ENCODE data around the gene XRCC1. TPM values are rescaled to one million over a fixed set of nuclear protein-coding genes. Genes with fewer than 3 reads are reported as not detected.
"Not testable (repeated sequence)": the region's sequence is repeated elsewhere in the genome, so short reads cannot be mapped to it uniquely, and the experiment has no call there.

XRCC1 gene
- total and polyA plus RNA-seq, 2 donors from 2014 or later = 19.3 to 24.5 TPM

DNA sequence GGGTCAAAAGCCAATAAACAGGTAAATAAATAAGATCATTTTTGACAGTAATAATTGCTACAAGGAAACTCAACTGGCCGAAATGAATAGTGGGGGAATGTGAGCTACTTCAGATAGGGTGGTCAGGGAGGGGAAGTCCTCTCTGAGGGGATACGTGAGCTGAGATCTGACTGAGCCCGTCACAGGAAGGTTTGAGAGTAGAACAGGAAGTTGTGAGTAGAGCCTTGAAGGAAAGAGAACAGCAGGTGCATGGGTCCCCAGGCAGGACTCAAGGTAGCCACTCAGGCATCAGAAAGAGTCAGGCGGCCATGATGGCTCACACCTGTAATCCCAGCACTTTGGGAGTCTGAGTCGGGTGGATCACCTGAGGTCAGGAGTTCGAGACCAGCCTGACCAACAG lies 14.4 kb upstream of the XRCC1 start:
- H3K4me3 ChIP-seq (ENCODE audit: low read length in 3 of 3) = no peak overlapping the region
- no peak overlapping the region for H3K9ac ChIP-seq (ENCODE audit: low read length in 3 of 3)
- peaks cover 0 to 9% (median 6%) of the 10 kb centered on the region in 3 donors for H3K4me1 ChIP-seq (ENCODE audit: control insufficient read depth in 2 of 3, insufficient read depth in 2 of 3, low read depth in 1 of 3, low read length in 3 of 3)
- FAIRE-seq (no peak), DNase-seq (no peak)
- intact Hi-C loops (cut with DNase I) = no loop called here
- H3K36me3 ChIP-seq (ENCODE audit: control insufficient read depth in 2 of 3, insufficient read depth in 3 of 3, low read length in 3 of 3) = peaks cover 0 to 15% (median 12%) of the 10 kb centered on the region in 3 donors
- no peak overlapping the region for H3K27ac ChIP-seq (ENCODE audit: low read depth in 2 of 2, low read length in 2 of 2)
- H3K27me3 ChIP-seq (ENCODE audit: control insufficient read depth, insufficient read depth, low read length) = no peaks in the 10 kb centered on the region
- no peak for TF ChIP-seq CTCF (IDR thresholded peaks at IDR 0.05; ENCODE audit: borderline replicate concordance, extremely low read depth, insufficient read depth)
- H3K9me3 ChIP-seq (ENCODE audit: control insufficient read depth in 2 of 3, insufficient read depth in 1 of 3, low read length in 3 of 3) = no peaks in the 10 kb centered on the region

DNA sequence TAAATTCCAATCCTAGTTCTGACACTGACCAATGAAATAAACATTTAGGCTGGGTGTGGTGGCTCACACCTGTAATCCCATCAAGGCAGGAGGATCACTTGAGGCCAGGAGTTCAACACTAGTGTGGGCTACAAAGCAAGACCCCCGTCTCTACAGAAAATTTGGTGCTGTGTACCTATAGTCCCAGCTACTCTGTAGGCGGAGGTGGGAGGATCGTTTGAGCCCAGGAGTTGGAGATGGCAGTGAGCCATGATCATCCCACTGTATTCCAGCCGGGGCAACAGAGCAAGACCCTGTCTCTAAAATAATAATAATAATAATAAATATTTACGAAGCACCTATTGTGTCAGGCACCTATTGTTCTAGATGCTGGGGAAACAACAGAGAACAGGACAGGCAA lies 13.9 kb upstream of the XRCC1 start:
- Histone ChIP-seq H3K9ac (ENCODE audit: low read length in 3 of 3) (no peak overlapping the region), H3K4me1 (ENCODE audit: control insufficient read depth in 2 of 3, insufficient read depth in 2 of 3, low read depth in 1 of 3, low read length in 3 of 3) (peaks cover 0 to 9% (median 8%) of the 10 kb centered on the region in 3 donors), H3K9me3 (ENCODE audit: control insufficient read depth in 2 of 3, insufficient read depth in 1 of 3, low read length in 3 of 3) (no peaks in the 10 kb centered on the region), H3K27me3 (ENCODE audit: control insufficient read depth, insufficient read depth, low read length) (no peaks in the 10 kb centered on the region), H3K27ac (ENCODE audit: low read depth in 2 of 2, low read length in 2 of 2) (no peak overlapping the region), H3K36me3 (ENCODE audit: control insufficient read depth in 2 of 3, insufficient read depth in 3 of 3, low read length in 3 of 3) (peaks cover 0 to 15% (median 12%) of the 10 kb centered on the region in 3 donors), H3K4me3 (ENCODE audit: low read length in 3 of 3) (no peak overlapping the region)
- intact Hi-C loops (cut with DNase I) = no loop called here
- FAIRE-seq = no peak
- TF ChIP-seq CTCF (IDR thresholded peaks at IDR 0.05; ENCODE audit: borderline replicate concordance, extremely low read depth, insufficient read depth) = no peak
- no peak for DNase-seq

DNA sequence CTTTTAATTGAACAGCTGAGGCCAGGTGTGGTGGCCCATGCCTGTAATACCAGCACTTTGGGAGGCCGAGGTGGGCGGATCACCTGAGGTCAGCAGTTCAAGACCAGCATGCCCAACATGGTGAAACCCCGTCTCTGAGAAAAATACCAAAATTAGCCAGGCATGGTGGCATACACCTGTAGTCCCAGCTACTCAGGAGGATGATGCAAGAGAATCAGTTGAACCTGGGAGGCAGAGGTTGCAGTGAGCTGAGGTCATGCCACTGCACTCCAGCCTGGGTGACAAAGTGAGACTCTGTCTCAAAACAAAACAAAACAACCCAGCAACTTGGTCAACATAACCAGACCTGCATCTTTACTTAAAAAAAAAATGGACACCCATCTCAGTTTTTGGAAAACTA lies 11.7 kb upstream of the XRCC1 start:
- H3K27ac ChIP-seq (ENCODE audit: low read depth in 2 of 2, low read length in 2 of 2); H3K9ac ChIP-seq (ENCODE audit: low read length in 3 of 3); intact Hi-C loops (cut with DNase I); DNase-seq; H3K27me3 ChIP-seq (ENCODE audit: control insufficient read depth, insufficient read depth, low read length); H3K36me3 ChIP-seq (ENCODE audit: control insufficient read depth in 2 of 3, insufficient read depth in 3 of 3, low read length in 3 of 3); H3K9me3 ChIP-seq (ENCODE audit: control insufficient read depth in 2 of 3, insufficient read depth in 1 of 3, low read length in 3 of 3); H3K4me3 ChIP-seq (ENCODE audit: low read length in 3 of 3); FAIRE-seq: not testable (repeated sequence)
- peaks cover 0 to 14% (median 9%) of the 10 kb centered on the region in 3 donors for H3K4me1 ChIP-seq (ENCODE audit: control insufficient read depth in 2 of 3, insufficient read depth in 2 of 3, low read depth in 1 of 3, low read length in 3 of 3)

DNA sequence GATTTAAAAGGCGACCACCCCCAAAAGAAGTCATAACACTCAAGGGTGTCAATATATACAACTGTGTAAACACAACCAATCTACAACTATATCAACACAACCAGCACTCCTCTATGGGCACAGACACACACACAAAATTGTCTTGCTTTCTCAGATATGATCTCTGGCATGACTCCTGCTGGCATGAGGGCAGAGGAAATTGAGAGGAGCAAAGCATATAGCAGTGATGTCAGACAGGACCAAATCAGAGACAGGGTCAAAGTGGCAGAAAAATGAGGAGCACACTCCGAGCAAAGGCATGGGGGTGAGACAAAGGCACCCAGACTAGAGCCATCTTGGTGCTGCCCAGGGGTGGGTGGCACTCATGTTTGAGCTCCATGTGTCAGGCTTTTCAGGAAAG lies 11.0 kb upstream of the XRCC1 start:
- Histone ChIP-seq H3K9ac (ENCODE audit: low read length in 3 of 3) (no peak overlapping the region), H3K36me3 (ENCODE audit: control insufficient read depth in 2 of 3, insufficient read depth in 3 of 3, low read length in 3 of 3) (peaks cover 0 to 7% (median 6%) of the 10 kb centered on the region in 3 donors), H3K4me1 (ENCODE audit: control insufficient read depth in 2 of 3, insufficient read depth in 2 of 3, low read depth in 1 of 3, low read length in 3 of 3) (peaks cover 0 to 21% (median 12%) of the 10 kb centered on the region in 3 donors), H3K4me3 (ENCODE audit: low read length in 3 of 3) (no peak overlapping the region), H3K27ac (ENCODE audit: low read depth in 2 of 2, low read length in 2 of 2) (no peak overlapping the region), H3K27me3 (ENCODE audit: control insufficient read depth, insufficient read depth, low read length) (no peaks in the 10 kb centered on the region), H3K9me3 (ENCODE audit: control insufficient read depth in 2 of 3, insufficient read depth in 1 of 3, low read length in 3 of 3) (no peaks in the 10 kb centered on the region)
- FAIRE-seq = no peak
- intact Hi-C loops (cut with DNase I) = no loop called here
- TF ChIP-seq CTCF (IDR thresholded peaks at IDR 0.05; ENCODE audit: borderline replicate concordance, extremely low read depth, insufficient read depth) = no peak
- no peak for DNase-seq

Data from kidney (tissue), 14 donors.